ENCODE data around the gene CRHR2.
A peak's percentile ranks its signal among the peaks of the same experiment; 100 is the strongest.

DNA sequence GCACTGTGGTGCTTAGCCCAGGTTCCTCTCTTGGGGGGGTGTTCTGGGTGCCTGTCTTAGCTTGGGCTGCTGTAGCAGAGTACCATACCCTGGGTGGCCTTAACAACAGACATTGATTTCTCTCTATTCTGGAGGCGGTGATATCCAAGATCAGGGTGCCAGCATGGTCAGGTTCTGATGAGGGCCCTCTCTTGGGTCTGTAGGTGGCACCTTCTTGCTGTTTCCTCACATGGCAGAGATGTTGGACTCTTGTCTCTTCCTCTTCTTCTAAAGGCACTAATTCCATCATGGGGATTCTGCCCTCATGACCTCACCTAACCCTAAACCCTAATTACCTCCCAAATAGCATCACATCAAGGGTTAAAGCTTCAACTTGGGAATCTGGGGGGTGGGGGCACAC is 19.9 kb upstream of the CRHR2 start:
- TF ChIP-seq, protein P1, sequence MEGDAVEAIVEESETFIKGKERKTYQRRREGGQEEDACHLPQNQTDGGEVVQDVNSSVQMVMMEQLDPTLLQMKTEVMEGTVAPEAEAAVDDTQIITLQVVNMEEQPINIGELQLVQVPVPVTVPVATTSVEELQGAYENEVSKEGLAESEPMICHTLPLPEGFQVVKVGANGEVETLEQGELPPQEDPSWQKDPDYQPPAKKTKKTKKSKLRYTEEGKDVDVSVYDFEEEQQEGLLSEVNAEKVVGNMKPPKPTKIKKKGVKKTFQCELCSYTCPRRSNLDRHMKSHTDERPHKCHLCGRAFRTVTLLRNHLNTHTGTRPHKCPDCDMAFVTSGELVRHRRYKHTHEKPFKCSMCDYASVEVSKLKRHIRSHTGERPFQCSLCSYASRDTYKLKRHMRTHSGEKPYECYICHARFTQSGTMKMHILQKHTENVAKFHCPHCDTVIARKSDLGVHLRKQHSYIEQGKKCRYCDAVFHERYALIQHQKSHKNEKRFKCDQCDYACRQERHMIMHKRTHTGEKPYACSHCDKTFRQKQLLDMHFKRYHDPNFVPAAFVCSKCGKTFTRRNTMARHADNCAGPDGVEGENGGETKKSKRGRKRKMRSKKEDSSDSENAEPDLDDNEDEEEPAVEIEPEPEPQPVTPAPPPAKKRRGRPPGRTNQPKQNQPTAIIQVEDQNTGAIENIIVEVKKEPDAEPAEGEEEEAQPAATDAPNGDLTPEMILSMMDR (IDR thresholded peaks at IDR 0.05; ENCODE audit: low read depth, low read length, poor library complexity, severe bottlenecking), result peak; percentile 71
- no peak for TF ChIP-seq EZH2phosphoT487 (IDR thresholded peaks at IDR 0.05; ENCODE audit: borderline replicate concordance, low read length)

All from DOHH2 (cell line).